ENCODE measurements around the gene ATF7.

ATF7 gene

GRCh38 chr12:53508534-53509170 is 117.5 kb downstream of the ATF7 start:
- no peaks in the 10 kb centered on the region for H3K79me2 ChIP-seq (ENCODE audit: insufficient read depth, low read length)
- no peaks in the 10 kb centered on the region for H4K20me1 ChIP-seq (ENCODE audit: insufficient read depth, low read length)
- H3F3A ChIP-seq (ENCODE audit: insufficient read depth, low read length), result no peaks in the 10 kb centered on the region
- H3K4me2 ChIP-seq (ENCODE audit: low read length), result no peak overlapping the region
- H3K36me3 ChIP-seq (ENCODE audit: insufficient read depth, low read length), result peaks cover 40% of the 10 kb centered on the region; the same call in 1 of the 2 replicates
- no peak overlapping the region for H2AFZ ChIP-seq (ENCODE audit: low read length)
- H3K9ac ChIP-seq (ENCODE audit: low read length), result no peak overlapping the region
- H3K4me1 ChIP-seq (ENCODE audit: insufficient read depth, low read length, severe bottlenecking), result no peaks in the 10 kb centered on the region
- peak; percentile 90 for TF ChIP-seq CTCF (IDR thresholded peaks at IDR 0.05; ENCODE audit: low read length)
- no peak for TF ChIP-seq EZH2 (IDR thresholded peaks at IDR 0.05; ENCODE audit: borderline replicate concordance, low read length)
- H3K27me3 ChIP-seq (ENCODE audit: insufficient read depth, low read length), result no peaks in the 10 kb centered on the region
- H3K9me3 ChIP-seq (ENCODE audit: low read length), result no peaks in the 10 kb centered on the region
- no peak overlapping the region for H3K27ac ChIP-seq (ENCODE audit: low read depth, low read length, poor library complexity, severe bottlenecking)
- H3K9me2 ChIP-seq (ENCODE audit: low read depth, low read length), result no peaks in the 10 kb centered on the region
- H3K4me3 ChIP-seq (ENCODE audit: low read depth, low read length, poor library complexity, severe bottlenecking), result no peak overlapping the region

- Histone ChIP-seq H3K9me2 (ENCODE audit: low read depth, low read length) (no peaks in the 10 kb centered on the region), H3F3A (ENCODE audit: insufficient read depth, low read length) (no peaks in the 10 kb centered on the region), H3K4me1 (ENCODE audit: insufficient read depth, low read length, severe bottlenecking) (peaks cover 4% of the 10 kb centered on the region), H3K4me2 (ENCODE audit: low read length) (no peak overlapping the region), H3K9ac (ENCODE audit: low read length) (no peak overlapping the region), H2AFZ (ENCODE audit: low read length) (no peak overlapping the region), H3K27me3 (ENCODE audit: insufficient read depth, low read length) (no peaks in the 10 kb centered on the region), H4K20me1 (ENCODE audit: insufficient read depth, low read length) (no peaks in the 10 kb centered on the region), H3K9me3 (ENCODE audit: low read length) (no peaks in the 10 kb centered on the region), H3K79me2 (ENCODE audit: insufficient read depth, low read length) (no peaks in the 10 kb centered on the region), H3K4me3 (ENCODE audit: low read depth, low read length, poor library complexity, severe bottlenecking) (no peak overlapping the region), H3K27ac (ENCODE audit: low read depth, low read length, poor library complexity, severe bottlenecking) (no peak overlapping the region), H3K36me3 (ENCODE audit: insufficient read depth, low read length) (peaks cover 40% of the 10 kb centered on the region; the same call in 1 of the 2 replicates)
- no peak for TF ChIP-seq CTCF (IDR thresholded peaks at IDR 0.05; ENCODE audit: low read length)
- no peak for TF ChIP-seq EZH2 (IDR thresholded peaks at IDR 0.05; ENCODE audit: borderline replicate concordance, low read length)
Measured at GRCh38 chr12:53507603-53507885, 118.6 kb downstream of the ATF7 start.

GRCh38 chr12:53506881-53507602 is 119.1 kb downstream of the ATF7 start, which contains the start of gene NPFF:
TSS of gene NPFF (minus strand) at chr12:53507484. CDS start at chr12:53507474, 10 bp downstream.
- Histone ChIP-seq H2AFZ (ENCODE audit: low read length) (no peak within 1 kb of the TSS), H3F3A (ENCODE audit: insufficient read depth, low read length) (no peaks in the 10 kb centered on the region), H3K9ac (ENCODE audit: low read length) (no peak within 1 kb of the TSS), H3K27ac (ENCODE audit: low read depth, low read length, poor library complexity, severe bottlenecking) (no peak within 1 kb of the TSS), H3K4me1 (ENCODE audit: insufficient read depth, low read length, severe bottlenecking) (peaks cover 10% of the 10 kb centered on the region), H4K20me1 (ENCODE audit: insufficient read depth, low read length) (no peaks in the 10 kb centered on the region), H3K36me3 (ENCODE audit: insufficient read depth, low read length) (peaks cover 40% of the 10 kb centered on the region; the same call in 1 of the 2 replicates), H3K9me3 (ENCODE audit: low read length) (no peaks in the 10 kb centered on the region), H3K9me2 (ENCODE audit: low read depth, low read length) (no peaks in the 10 kb centered on the region), H3K79me2 (ENCODE audit: insufficient read depth, low read length) (peaks cover 3% of the 10 kb centered on the region; the same call in 1 of the 2 replicates), H3K4me2 (ENCODE audit: low read length) (no peak within 1 kb of the TSS), H3K4me3 (ENCODE audit: low read depth, low read length, poor library complexity, severe bottlenecking) (no peak within 1 kb of the TSS), H3K27me3 (ENCODE audit: insufficient read depth, low read length) (no peaks in the 10 kb centered on the region)
- TF ChIP-seq EZH2 (IDR thresholded peaks at IDR 0.05; ENCODE audit: borderline replicate concordance, low read length) (no peak), CTCF (IDR thresholded peaks at IDR 0.05; ENCODE audit: low read length) (no peak)
